ENCODE measurements around the gene RAD50. TPM values are rescaled to one million over a fixed set of nuclear protein-coding genes. Genes with fewer than 3 reads are reported as not detected.

Gene RAD50
- total RNA-seq, 2 donors from 2014 or later = 49.7 to 50.7 TPM

- Mint-ChIP-seq H3K4me3 (no peak overlapping the region), H3K27ac (no peak overlapping the region), H3K4me1 (no peaks in the 10 kb centered on the region), H3K9me3 (peaks cover 17% of the 10 kb centered on the region), H3K36me3 (ENCODE audit: low read depth) (peaks cover 36% of the 10 kb centered on the region), H3K27me3 (ENCODE audit: insufficient read depth) (peaks cover 2% of the 10 kb centered on the region)
- Histone ChIP-seq H3K4me3 (ENCODE audit: low read length) (no peak overlapping the region), H3K9me3 (ENCODE audit: control insufficient read depth, low read length) (peaks cover 20% of the 10 kb centered on the region), H3K36me3 (ENCODE audit: control insufficient read depth, insufficient read depth, low read length) (peaks cover 27% of the 10 kb centered on the region), H3K27me3 (ENCODE audit: control insufficient read depth, insufficient read depth, low read length, poor library complexity, severe bottlenecking) (no peaks in the 10 kb centered on the region), H3K9ac (ENCODE audit: extremely low read depth, low read length, poor library complexity, severe bottlenecking) (no peak overlapping the region), H3K4me1 (ENCODE audit: control insufficient read depth, insufficient read depth, low read length) (no peaks in the 10 kb centered on the region), H3K27ac (ENCODE audit: low read depth, low read length) (no peak overlapping the region)
- no peak for DNase-seq
- TF ChIP-seq CTCF (conservative IDR thresholded peaks at IDR 0.05) = no peak
Observed at GRCh38 chr5:132644177-132644576, 87.4 kb downstream of the RAD50 start.

GRCh38 chr5:132646583-132647266 lies 89.9 kb downstream of the RAD50 start:
- Histone ChIP-seq H3K27me3 (ENCODE audit: control insufficient read depth, insufficient read depth, low read length, poor library complexity, severe bottlenecking) (no peaks in the 10 kb centered on the region), H3K4me1 (ENCODE audit: control insufficient read depth, insufficient read depth, low read length) (no peaks in the 10 kb centered on the region), H3K4me3 (ENCODE audit: low read length) (no peak overlapping the region), H3K9me3 (ENCODE audit: control insufficient read depth, low read length) (peaks cover 20% of the 10 kb centered on the region), H3K27ac (ENCODE audit: low read depth, low read length) (no peak overlapping the region), H3K36me3 (ENCODE audit: control insufficient read depth, insufficient read depth, low read length) (peaks cover 12% of the 10 kb centered on the region), H3K9ac (ENCODE audit: extremely low read depth, low read length, poor library complexity, severe bottlenecking) (no peak overlapping the region)
- no peak overlapping the region for H3K4me3 Mint-ChIP-seq
- no peak for TF ChIP-seq CTCF (conservative IDR thresholded peaks at IDR 0.05)
- no peaks in the 10 kb centered on the region for H3K4me1 Mint-ChIP-seq
- H3K27ac Mint-ChIP-seq = no peak overlapping the region
- H3K9me3 Mint-ChIP-seq = peaks cover 18% of the 10 kb centered on the region
- H3K27me3 Mint-ChIP-seq (ENCODE audit: insufficient read depth) = peaks cover 5% of the 10 kb centered on the region
- 85 to 90% methylated on average over 4 to 11 of the region's 11 CpGs for WGBS, 2 experiments (ENCODE audit: insufficient coverage in 1 of 2, insufficient read length in 1 of 2)
- peaks cover 25% of the 10 kb centered on the region for H3K36me3 Mint-ChIP-seq (ENCODE audit: low read depth)
- no peak for DNase-seq

- no peak for DNase-seq
- Mint-ChIP-seq H3K27ac (no peak overlapping the region), H3K9me3 (peaks cover 18% of the 10 kb centered on the region), H3K4me1 (no peaks in the 10 kb centered on the region), H3K36me3 (ENCODE audit: low read depth) (peaks cover 19% of the 10 kb centered on the region), H3K27me3 (ENCODE audit: insufficient read depth) (peaks cover 6% of the 10 kb centered on the region), H3K4me3 (no peak overlapping the region)
- H3K27ac ChIP-seq (ENCODE audit: low read depth, low read length) = no peak overlapping the region
- H3K4me3 ChIP-seq (ENCODE audit: low read length) = no peak overlapping the region
- no peaks in the 10 kb centered on the region for H3K27me3 ChIP-seq (ENCODE audit: control insufficient read depth, insufficient read depth, low read length, poor library complexity, severe bottlenecking)
- H3K36me3 ChIP-seq (ENCODE audit: control insufficient read depth, insufficient read depth, low read length) = peaks cover 10% of the 10 kb centered on the region
- no peaks in the 10 kb centered on the region for H3K4me1 ChIP-seq (ENCODE audit: control insufficient read depth, insufficient read depth, low read length)
- H3K9me3 ChIP-seq (ENCODE audit: control insufficient read depth, low read length) = peaks cover 20% of the 10 kb centered on the region
- H3K9ac ChIP-seq (ENCODE audit: extremely low read depth, low read length, poor library complexity, severe bottlenecking) = no peak overlapping the region
- 91 to 96% methylated on average over 2 of the region's 2 CpGs for WGBS, 2 experiments (ENCODE audit: insufficient coverage in 1 of 2, insufficient read length in 1 of 2)
- no peak for TF ChIP-seq CTCF (conservative IDR thresholded peaks at IDR 0.05)
Observed at GRCh38 chr5:132647473-132647872, 90.7 kb downstream of the RAD50 start.
